Activated naive CD8-positive, alpha-beta T cell treated with anti-CD3 and anti-CD28 coated beads, Interleukin-2, amount 10 ng/mL, durations not matched to agents 7 days and 5 days (primary cell): Measurements from ENCODE around the gene ELMO1. TPM values are rescaled to one million over a fixed set of nuclear protein-coding genes. Genes with fewer than 3 reads are reported as not detected.

Source experiments
- ATAC-seq: fragments of 150-1000 bp; cut with Tn5 transposase; one replicate; pipeline ENCODE4 v1.10.0; 2021; ENCODE audit warnings: low read depth, moderate library complexity
- POLR2A ChIA-PET: fragments of 350-600 bp; sonication (Branson Sonifier 250); formaldehyde crosslinking; loops from one replicate; lab custom pipeline; 2021; ENCODE audit warnings: antibody characterized with exemption; lab: Charles Lee
- DNase-seq: peaks from one replicate; pipeline ENCODE4 v3.0.0; 2021
- H3K27ac Mint-ChIP-seq: one replicate; pipeline ENCODE4 v1.8.0; 2022; ENCODE audit warnings: mild to moderate bottlenecking, mixed read lengths
- H3K27me3 Mint-ChIP-seq: one replicate; pipeline ENCODE4 v1.8.0; 2022; ENCODE audit warnings: mild to moderate bottlenecking, moderate library complexity, mixed read lengths
- H3K36me3 Mint-ChIP-seq: one replicate; pipeline ENCODE4 v1.8.0; 2021; ENCODE audit warnings: mild to moderate bottlenecking, mixed read lengths
- H3K4me1 Mint-ChIP-seq: one replicate; pipeline ENCODE4 v1.8.0; 2021; ENCODE audit warnings: mixed read lengths
- H3K4me3 Mint-ChIP-seq: one replicate; pipeline ENCODE4 v1.8.0; 2022; ENCODE audit warnings: mild to moderate bottlenecking, moderate library complexity, mixed read lengths
- H3K9me3 Mint-ChIP-seq: one replicate; pipeline ENCODE4 v1.8.0; 2021; ENCODE audit warnings: mixed read lengths
- total RNA-seq, 2 experiments: library from RNA; stranded (reverse); gene quantifications; one replicate each; pipeline ENCODE4 v1.2.3, GENCODE V29; 2021

The ELMO1 gene
- total RNA-seq, 2 experiments from 2014 or later, result 73.4 to 78.6 TPM

DNA sequence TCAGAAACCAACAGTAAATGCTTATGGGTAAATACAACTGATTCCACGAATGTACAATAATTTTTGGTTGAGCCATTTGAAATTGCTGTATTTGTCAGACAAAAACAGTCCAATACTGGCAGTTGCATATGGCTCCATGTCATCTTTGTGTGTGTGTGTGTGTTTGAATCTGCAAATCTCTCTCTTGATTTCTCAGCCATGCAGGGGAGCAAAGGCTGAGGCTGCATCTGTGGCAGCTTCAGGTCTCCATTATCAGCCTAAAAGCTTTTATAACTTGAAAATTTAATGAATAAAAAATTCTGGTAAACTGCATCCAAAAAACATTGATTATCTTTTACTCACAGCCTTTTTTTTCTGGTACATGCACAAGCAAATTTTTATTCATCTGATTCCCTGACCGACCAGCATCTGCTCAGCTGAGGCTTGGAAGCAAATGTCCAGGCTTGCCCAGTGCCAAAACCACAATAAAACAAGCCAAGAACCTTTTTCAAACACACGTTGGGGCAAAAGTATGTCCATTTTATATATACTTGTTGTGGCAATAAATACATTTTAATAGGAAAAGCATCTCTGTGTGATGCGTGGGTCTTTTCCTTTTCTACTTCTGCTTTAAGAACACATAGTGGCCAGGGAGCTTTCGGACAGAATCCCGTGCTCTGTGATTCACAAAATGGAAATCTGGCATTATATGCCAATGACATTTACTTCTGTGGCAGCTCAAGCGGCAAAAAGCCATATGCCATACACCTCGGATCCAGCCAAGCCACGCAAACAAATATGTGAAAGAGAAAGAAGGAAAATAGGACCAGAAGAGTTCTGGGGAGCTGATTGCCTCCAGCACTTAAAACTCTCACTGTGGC lies 448.8 kb downstream of the ELMO1 start:
- Mint-ChIP-seq H3K27me3 (no peaks in the 10 kb centered on the region), H3K9me3 (peaks cover 1% of the 10 kb centered on the region), H3K27ac (no peak overlapping the region), H3K36me3 (peaks cover 27% of the 10 kb centered on the region), H3K4me3 (no peak overlapping the region), H3K4me1 (no peaks in the 10 kb centered on the region)
- POLR2A ChIA-PET, result no interaction called here
- ATAC-seq (no peak), DNase-seq (no peak)

GRCh38 chr7:36995776-36996175 lies 452.9 kb downstream of the ELMO1 start:
- no peaks in the 10 kb centered on the region for H3K4me1 Mint-ChIP-seq
- peaks cover 17% of the 10 kb centered on the region for H3K36me3 Mint-ChIP-seq
- no peaks in the 10 kb centered on the region for H3K27me3 Mint-ChIP-seq
- ATAC-seq (no peak), DNase-seq (no peak)
- H3K27ac Mint-ChIP-seq, result no peak overlapping the region
- no peak overlapping the region for H3K4me3 Mint-ChIP-seq
- POLR2A ChIA-PET, result no interaction called here
- peaks cover 5% of the 10 kb centered on the region for H3K9me3 Mint-ChIP-seq

GRCh38 chr7:36994456-36995112 lies 454.1 kb downstream of the ELMO1 start:
- no peak for DNase-seq
- H3K4me1 Mint-ChIP-seq, result no peaks in the 10 kb centered on the region
- no peak for ATAC-seq

DNA sequence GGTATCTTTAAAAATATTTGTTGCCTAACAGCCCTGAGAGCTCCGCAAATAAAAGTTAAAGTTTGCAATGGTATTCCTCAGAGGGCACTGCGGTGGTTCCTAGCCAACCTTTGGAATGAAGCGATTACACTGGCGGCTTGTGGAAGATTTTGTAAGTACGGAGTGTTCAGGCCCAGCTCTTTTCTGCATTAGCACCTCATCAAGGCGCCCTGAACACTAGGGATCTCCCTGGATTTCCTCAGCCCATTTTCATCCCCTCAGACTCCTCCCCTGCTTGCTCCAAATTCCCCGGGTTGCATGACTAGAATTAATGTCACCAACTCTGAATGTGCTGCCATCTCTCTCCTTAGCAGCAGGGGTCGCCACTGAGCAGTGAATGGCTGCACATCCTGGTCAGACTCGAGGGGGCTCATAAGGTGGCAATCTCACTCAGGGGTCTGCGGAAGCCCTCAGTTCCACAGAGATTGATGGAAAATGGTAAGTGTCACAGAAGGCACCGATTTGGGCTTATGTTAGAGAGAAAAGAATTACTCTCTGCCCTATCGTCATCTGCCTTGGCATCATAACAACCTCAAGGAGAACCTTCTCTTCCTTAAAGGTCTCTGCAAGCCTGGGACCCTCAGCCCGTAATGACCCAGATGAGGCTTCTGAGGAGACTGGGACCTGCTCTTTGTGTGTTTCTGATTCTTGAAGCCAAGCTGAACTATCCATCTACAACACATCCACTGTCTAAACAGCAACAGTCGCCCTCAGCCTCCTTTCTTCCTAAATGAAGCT lies 461.5 kb downstream of the ELMO1 start:
- Mint-ChIP-seq H3K27me3 (no peaks in the 10 kb centered on the region), H3K27ac (no peak overlapping the region)
- POLR2A ChIA-PET, result no interaction called here

More at GRCh38 chr7:36994456-36995112, 454.1 kb downstream of the ELMO1 start:
- Mint-ChIP-seq H3K27ac (no peak overlapping the region), H3K27me3 (no peaks in the 10 kb centered on the region), H3K4me3 (no peak overlapping the region), H3K36me3 (peaks cover 17% of the 10 kb centered on the region), H3K9me3 (peaks cover 5% of the 10 kb centered on the region)
- POLR2A ChIA-PET, result no interaction called here

GRCh38 chr7:36986511-36986933 lies 462.1 kb downstream of the ELMO1 start:
- Mint-ChIP-seq H3K27me3 (no peaks in the 10 kb centered on the region), H3K9me3 (peaks cover 2% of the 10 kb centered on the region), H3K4me1 (peaks cover 15% of the 10 kb centered on the region), H3K27ac (no peak overlapping the region), H3K4me3 (no peak overlapping the region), H3K36me3 (peaks cover 9% of the 10 kb centered on the region)
- no peak for ATAC-seq
- DNase-seq, result no peak
- POLR2A ChIA-PET, result no interaction called here

More for the DNA sequence above, 461.5 kb downstream of the ELMO1 start:
- DNase-seq (peak; percentile 62), ATAC-seq (peak; percentile 45)
- Mint-ChIP-seq H3K36me3 (peaks cover 7% of the 10 kb centered on the region), H3K4me3 (no peak overlapping the region), H3K9me3 (no peaks in the 10 kb centered on the region), H3K4me1 (peaks cover 15% of the 10 kb centered on the region)

- no peaks in the 10 kb centered on the region for H3K27me3 Mint-ChIP-seq
- no peak overlapping the region for H3K4me3 Mint-ChIP-seq
- no peak for ATAC-seq
- DNase-seq, result no peak
- peaks cover 3% of the 10 kb centered on the region for H3K9me3 Mint-ChIP-seq
- POLR2A ChIA-PET, result no interaction called here
- H3K27ac Mint-ChIP-seq, result no peak overlapping the region
- peaks cover 8% of the 10 kb centered on the region for H3K36me3 Mint-ChIP-seq
- peaks cover 15% of the 10 kb centered on the region for H3K4me1 Mint-ChIP-seq
These were observed 462.7 kb downstream of the ELMO1 start for GRCh38 chr7:36985866-36986400.

DNA sequence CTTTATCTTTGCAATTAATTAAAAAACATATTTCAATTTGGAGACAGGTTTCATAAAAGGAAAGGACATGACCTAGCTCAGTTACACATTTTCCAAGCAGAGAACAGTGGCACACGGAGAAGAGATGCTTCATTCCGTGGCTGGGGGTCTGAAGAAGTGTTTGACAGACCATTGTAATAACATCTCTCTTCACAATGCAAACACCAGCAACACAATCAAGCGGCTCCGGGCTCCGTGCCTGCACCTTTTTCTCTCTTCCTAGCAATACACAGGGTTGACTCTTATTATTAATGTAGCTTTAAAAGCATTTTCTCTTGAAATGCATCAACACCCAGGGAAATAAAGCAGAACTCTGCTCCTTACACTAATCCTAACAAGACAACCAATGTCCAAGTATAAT lies 463.3 kb downstream of the ELMO1 start:
- H3K4me3 Mint-ChIP-seq, result no peak overlapping the region
- peaks cover 3% of the 10 kb centered on the region for H3K9me3 Mint-ChIP-seq
- H3K27ac Mint-ChIP-seq, result no peak overlapping the region
- ATAC-seq (no peak), DNase-seq (no peak)
- peaks cover 8% of the 10 kb centered on the region for H3K36me3 Mint-ChIP-seq
- no peaks in the 10 kb centered on the region for H3K27me3 Mint-ChIP-seq
- H3K4me1 Mint-ChIP-seq, result peaks cover 15% of the 10 kb centered on the region
- POLR2A ChIA-PET, result no interaction called here

DNA sequence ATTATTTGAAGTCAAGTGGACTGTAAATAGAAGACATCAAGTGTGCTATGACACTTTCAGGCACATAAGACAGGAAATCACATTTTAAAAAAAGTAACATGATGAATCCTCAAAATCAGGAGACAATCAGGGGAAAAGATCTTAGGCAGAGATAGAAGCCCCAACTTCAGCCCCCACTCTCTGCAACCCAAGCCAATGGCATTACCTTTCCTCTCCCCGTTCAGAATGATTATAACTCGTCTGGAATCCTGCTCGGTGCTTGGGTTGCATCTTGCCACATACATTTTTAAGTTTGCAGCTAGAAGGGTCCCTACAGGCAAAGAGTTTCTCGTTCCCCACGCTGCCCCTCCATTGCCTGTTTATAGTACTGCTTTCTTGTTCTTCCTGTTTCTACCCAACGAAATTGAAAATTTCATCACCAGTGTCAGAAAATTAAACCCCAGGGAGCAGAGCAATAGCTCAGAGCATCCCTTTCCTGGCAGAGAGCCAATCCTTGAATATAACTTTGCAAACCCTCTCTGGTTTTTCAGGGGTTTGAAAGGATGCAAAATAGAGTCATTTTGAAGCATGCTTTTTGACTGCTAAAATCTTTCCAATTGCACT lies 463.9 kb downstream of the ELMO1 start:
- POLR2A ChIA-PET, result no interaction called here
- DNase-seq (no peak), ATAC-seq (no peak)
- Mint-ChIP-seq H3K9me3 (peaks cover 3% of the 10 kb centered on the region), H3K4me3 (peak overlapping the region; percentile 17), H3K36me3 (peaks cover 10% of the 10 kb centered on the region), H3K4me1 (peaks cover 15% of the 10 kb centered on the region), H3K27ac (no peak overlapping the region), H3K27me3 (no peaks in the 10 kb centered on the region)

- H3K36me3 Mint-ChIP-seq, result peaks cover 10% of the 10 kb centered on the region
- H3K4me1 Mint-ChIP-seq, result peaks cover 15% of the 10 kb centered on the region
- DNase-seq (no peak), ATAC-seq (no peak)
- H3K27ac Mint-ChIP-seq, result no peak overlapping the region
- no peak overlapping the region for H3K4me3 Mint-ChIP-seq
- POLR2A ChIA-PET, result no interaction called here
- no peaks in the 10 kb centered on the region for H3K27me3 Mint-ChIP-seq
- H3K9me3 Mint-ChIP-seq, result peaks cover 3% of the 10 kb centered on the region
These were observed 464.6 kb downstream of the ELMO1 start for GRCh38 chr7:36984041-36984521.

DNA sequence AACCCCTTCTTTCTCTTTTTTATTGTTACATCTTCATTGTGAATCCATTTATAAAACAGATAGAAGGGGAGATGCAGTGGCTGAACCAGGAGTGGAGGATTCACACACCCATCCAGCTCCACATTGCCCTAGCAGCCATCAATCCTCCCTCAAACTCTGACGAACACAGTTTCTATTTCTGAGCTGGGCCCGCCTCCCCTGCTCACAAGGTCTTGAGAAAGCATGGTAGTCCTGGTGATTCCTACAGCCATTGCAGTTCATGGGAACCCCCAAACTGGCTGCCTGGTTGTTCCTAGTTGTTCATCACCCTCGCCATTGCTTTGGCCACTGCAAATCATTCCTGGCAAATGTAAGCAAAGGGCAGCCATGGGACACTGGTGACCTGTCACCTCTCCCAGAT lies 465.9 kb downstream of the ELMO1 start:
- ATAC-seq (no peak), DNase-seq (no peak)
- Mint-ChIP-seq H3K4me3 (no peak overlapping the region), H3K9me3 (peaks cover 3% of the 10 kb centered on the region), H3K4me1 (peaks cover 15% of the 10 kb centered on the region), H3K27me3 (no peaks in the 10 kb centered on the region), H3K36me3 (peaks cover 12% of the 10 kb centered on the region), H3K27ac (no peak overlapping the region)
- POLR2A ChIA-PET, result no interaction called here

GRCh38 chr7:36979810-36980248 lies 468.8 kb downstream of the ELMO1 start:
- no peak overlapping the region for H3K27ac Mint-ChIP-seq
- H3K4me3 Mint-ChIP-seq, result no peak overlapping the region
- H3K4me1 Mint-ChIP-seq, result peaks cover 11% of the 10 kb centered on the region
- H3K9me3 Mint-ChIP-seq, result peaks cover 3% of the 10 kb centered on the region
- H3K36me3 Mint-ChIP-seq, result peaks cover 30% of the 10 kb centered on the region
- POLR2A ChIA-PET, result no interaction called here
- no peak for DNase-seq
- no peaks in the 10 kb centered on the region for H3K27me3 Mint-ChIP-seq
- ATAC-seq, result no peak

GRCh38 chr7:36978461-36978860 lies 470.2 kb downstream of the ELMO1 start:
- Mint-ChIP-seq H3K27me3 (no peaks in the 10 kb centered on the region), H3K4me1 (peaks cover 5% of the 10 kb centered on the region), H3K27ac (no peak overlapping the region), H3K4me3 (no peak overlapping the region), H3K36me3 (peaks cover 37% of the 10 kb centered on the region), H3K9me3 (peaks cover 5% of the 10 kb centered on the region)
- ATAC-seq (no peak), DNase-seq (no peak)
- POLR2A ChIA-PET, result no interaction called here

DNA sequence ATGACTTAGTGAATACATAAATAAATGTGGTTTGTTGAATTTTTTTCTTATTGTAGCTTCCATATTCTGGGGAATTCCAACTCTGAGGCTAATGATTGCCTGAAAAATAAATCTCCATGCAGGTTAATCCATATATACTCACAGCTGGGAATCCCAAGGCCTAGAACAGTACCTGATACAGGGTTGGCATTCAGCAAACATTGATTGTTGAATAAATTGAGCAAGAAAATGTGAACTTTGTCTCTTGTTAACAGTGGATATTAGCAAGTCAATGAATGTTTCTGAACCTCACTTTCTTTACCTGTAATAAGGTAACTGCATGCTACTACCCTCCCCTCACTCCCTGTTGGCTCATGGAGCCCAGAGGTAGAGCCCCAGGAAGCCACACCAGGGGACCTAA lies 470.8 kb downstream of the ELMO1 start:
- POLR2A ChIA-PET, result no interaction called here
- Mint-ChIP-seq H3K36me3 (peaks cover 37% of the 10 kb centered on the region), H3K4me1 (peaks cover 3% of the 10 kb centered on the region), H3K9me3 (peaks cover 5% of the 10 kb centered on the region), H3K4me3 (no peak overlapping the region), H3K27me3 (no peaks in the 10 kb centered on the region), H3K27ac (no peak overlapping the region)
- ATAC-seq, result no peak
- DNase-seq, result no peak
